Measurements from ENCODE around the gene STX17.
"Not testable (repeated sequence)": the region's sequence is repeated elsewhere in the genome, so short reads cannot be mapped to it uniquely, and the experiment has no call there.

STX17 gene

GRCh38 chr9:99906403-99907207 is at the start of gene STX17:
Gene STX17 (plus strand): TSS chr9:99906654. CDS start chr9:99915240, 8,586 bp downstream.
- peak; percentile 35 for DNase-seq

- DNase-seq: not testable (repeated sequence)
Measured at GRCh38 chr9:99857576-99857975, 48.9 kb upstream of the STX17 start.

- no peak for DNase-seq
Measured at GRCh38 chr9:99858087-99858486, 48.4 kb upstream of the STX17 start.

- no peak for DNase-seq
Measured at GRCh38 chr9:99859243-99859980, 47.0 kb upstream of the STX17 start.

- DNase-seq: no peak
Measured at GRCh38 chr9:99860266-99860665, 46.2 kb upstream of the STX17 start.

GRCh38 chr9:99863955-99864354 is 42.5 kb upstream of the STX17 start:
- no peak for DNase-seq

- DNase-seq: no peak
Measured at GRCh38 chr9:99866398-99866797, 40.1 kb upstream of the STX17 start.

- no peak for DNase-seq
Measured at GRCh38 chr9:99867536-99867935, 38.9 kb upstream of the STX17 start.

- DNase-seq: no peak
Measured at GRCh38 chr9:99867968-99868367, 38.5 kb upstream of the STX17 start.

- DNase-seq: no peak
Measured at GRCh38 chr9:99868845-99869244, 37.6 kb upstream of the STX17 start.

GRCh38 chr9:99870126-99870525 is 36.3 kb upstream of the STX17 start:
- no peak for DNase-seq

GRCh38 chr9:99873531-99873930 is 32.9 kb upstream of the STX17 start:
- DNase-seq: no peak

- DNase-seq: no peak
Measured at GRCh38 chr9:99873943-99874584, 32.4 kb upstream of the STX17 start.

- DNase-seq: no peak
Measured at GRCh38 chr9:99876190-99876589, 30.3 kb upstream of the STX17 start.

- no peak for DNase-seq
Measured at GRCh38 chr9:99878651-99879050, 27.8 kb upstream of the STX17 start.

- no peak for DNase-seq
Measured at GRCh38 chr9:99881769-99882168, 24.7 kb upstream of the STX17 start.

GRCh38 chr9:99885747-99886146 is 20.7 kb upstream of the STX17 start:
- peak; percentile 46 for DNase-seq

GRCh38 chr9:99889120-99889519 is 17.3 kb upstream of the STX17 start:
- DNase-seq: no peak

- DNase-seq: no peak
Measured at GRCh38 chr9:99894826-99895225, 11.6 kb upstream of the STX17 start.

GRCh38 chr9:99895510-99895909 is 10.9 kb upstream of the STX17 start:
- no peak for DNase-seq

- DNase-seq: no peak
Measured at GRCh38 chr9:99896119-99896518, 10.3 kb upstream of the STX17 start.

GRCh38 chr9:99903393-99903792 is 3.1 kb upstream of the STX17 start:
- DNase-seq: no peak

GRCh38 chr9:99905833-99906402 is 536 bp upstream of the STX17 start:
- no peak for DNase-seq

- no peak for DNase-seq
Measured at GRCh38 chr9:99907208-99907532, 716 bp downstream of the STX17 start.
